H9 (cell line): ENCODE results near the gene MPP1. TPM values are rescaled to one million over a fixed set of nuclear protein-coding genes. Genes with fewer than 3 reads are reported as not detected.

ENCODE experiments used
- DNase-seq: peaks from one replicate; pipeline ENCODE4 v3.0.0-alpha.2; 2017
- H2AFZ ChIP-seq: one replicate; pipeline ENCODE4 v1.6.1; 2013; ENCODE audit warnings: mild to moderate bottlenecking, low read length, control low read depth, moderate library complexity
- H2AK5ac ChIP-seq: 2 replicates; pipeline ENCODE4 v1.6.1; 2013; ENCODE audit warnings: low read length, control low read depth, mixed read lengths; ENCODE audit not compliant: insufficient read length
- H2BK120ac ChIP-seq: one replicate; pipeline ENCODE4 v1.6.1; 2013; ENCODE audit warnings: low read depth, mild to moderate bottlenecking, low read length, control low read depth, inconsistent platforms; ENCODE audit not compliant: poor library complexity, severe bottlenecking
- H2BK12ac ChIP-seq: 2 replicates; pipeline ENCODE4 v1.6.1; 2013; ENCODE audit warnings: low read length, control low read depth, mixed read lengths, low read depth; ENCODE audit not compliant: insufficient read length
- H2BK15ac ChIP-seq: 2 replicates; pipeline ENCODE4 v1.6.1; 2013; ENCODE audit warnings: low read depth, low read length, control low read depth
- H2BK20ac ChIP-seq: one replicate; pipeline ENCODE4 v1.6.1; 2013; ENCODE audit warnings: low read depth, mild to moderate bottlenecking, low read length, control low read depth, inconsistent platforms; ENCODE audit not compliant: poor library complexity, severe bottlenecking
- H2BK5ac ChIP-seq: 2 replicates; pipeline ENCODE4 v1.6.1; 2013; ENCODE audit warnings: low read length, control low read depth, mixed read lengths; ENCODE audit not compliant: insufficient read length
- H3K14ac ChIP-seq: 2 replicates; pipeline ENCODE4 v1.6.1; 2013; ENCODE audit warnings: low read length, control low read depth; ENCODE audit not compliant: insufficient read depth
- H3K18ac ChIP-seq: 2 replicates; pipeline ENCODE4 v1.6.1; 2013; ENCODE audit warnings: low read depth, mild to moderate bottlenecking, mixed read lengths, low read length, control low read depth; ENCODE audit not compliant: insufficient read length
- H3K23ac ChIP-seq: 2 replicates; pipeline ENCODE4 v1.6.1; 2013; ENCODE audit warnings: low read length, control low read depth, mixed read lengths, low read depth; ENCODE audit not compliant: insufficient read length
- H3K23me2 ChIP-seq: 2 replicates; pipeline ENCODE4 v1.6.1; 2013; ENCODE audit warnings: low read depth, mild to moderate bottlenecking, mixed read lengths, low read length, control low read depth; ENCODE audit not compliant: insufficient read length, poor library complexity, severe bottlenecking
- H3K27ac ChIP-seq: 2 replicates; pipeline ENCODE4 v1.5.1; 2013; ENCODE audit warnings: low read length, control low read depth, mixed read lengths, low read depth; ENCODE audit not compliant: insufficient read length
- H3K27me3 ChIP-seq: 2 replicates; pipeline ENCODE4 v1.6.1; 2013; ENCODE audit warnings: low read length, control low read depth, inconsistent platforms; ENCODE audit not compliant: insufficient read depth
- H3K4ac ChIP-seq: 2 replicates; pipeline ENCODE4 v1.6.1; 2013; ENCODE audit warnings: low read depth, mild to moderate bottlenecking, control low read depth, inconsistent platforms, low read length, moderate library complexity
- H3K4me1 ChIP-seq: 2 replicates; pipeline ENCODE4 v1.6.1; 2013; ENCODE audit warnings: low read length, control low read depth, inconsistent platforms; ENCODE audit not compliant: insufficient read depth
- H3K4me2 ChIP-seq: 2 replicates; pipeline ENCODE4 v1.6.1; 2013; ENCODE audit warnings: low read length, control low read depth, mixed read lengths; ENCODE audit not compliant: insufficient read length, insufficient read depth
- H3K56ac ChIP-seq: 2 replicates; pipeline ENCODE4 v1.6.1; 2013; ENCODE audit warnings: low read depth, mild to moderate bottlenecking, mixed read lengths, low read length, control low read depth; ENCODE audit not compliant: insufficient read length
- H3K79me1 ChIP-seq: 2 replicates; pipeline ENCODE4 v1.6.1; 2013; ENCODE audit warnings: low read depth, mild to moderate bottlenecking, moderate library complexity, low read length, control low read depth, inconsistent platforms; ENCODE audit not compliant: insufficient read depth, poor library complexity, severe bottlenecking
- H3K79me2 ChIP-seq: 2 replicates; pipeline ENCODE4 v1.6.1; 2013; ENCODE audit warnings: low read length, control low read depth, inconsistent platforms; ENCODE audit not compliant: insufficient read depth
- H3K9ac ChIP-seq: 2 replicates; pipeline ENCODE4 v1.6.1; 2013; ENCODE audit warnings: low read length, control low read depth, mixed read lengths; ENCODE audit not compliant: insufficient read length; ENCODE audit errors: extremely low read depth
- H3K9me3 ChIP-seq: one replicate; pipeline ENCODE4 v1.6.1; 2013; ENCODE audit warnings: low read depth, low read length, inconsistent platforms; ENCODE audit not compliant: control insufficient read depth
- H3T11ph ChIP-seq: one replicate; pipeline ENCODE4 v1.6.1; 2013; ENCODE audit warnings: mild to moderate bottlenecking, low read length, control low read depth, inconsistent platforms
- H4K20me1 ChIP-seq: one replicate; pipeline ENCODE4 v1.6.1; 2013; ENCODE audit not compliant: control insufficient read depth, insufficient read length, insufficient read depth
- H4K5ac ChIP-seq: 2 replicates; pipeline ENCODE4 v1.6.1; 2013; ENCODE audit warnings: low read depth, mild to moderate bottlenecking, mixed read lengths, low read length, control low read depth; ENCODE audit not compliant: insufficient read length
- H4K8ac ChIP-seq: replicated peaks from 2 replicates; pipeline ENCODE4 v1.6.1; 2013; ENCODE audit warnings: low read length, control low read depth, mixed read lengths, low read depth; ENCODE audit not compliant: insufficient read length
- H4K91ac ChIP-seq: 2 replicates; pipeline ENCODE4 v1.6.1; 2013; ENCODE audit warnings: low read depth, mild to moderate bottlenecking, moderate library complexity, mixed read lengths, low read length, control low read depth; ENCODE audit not compliant: insufficient read length
- H3K27ac Mint-ChIP-seq, 3 experiments: 2 replicates in 2 of 3; 3 replicates in 1 of 3; pipeline ENCODE4 v1.8.0; 2020 to 2021; ENCODE audit warnings: mixed read lengths in 3 of 3, mild to moderate bottlenecking in 1 of 3, moderate library complexity in 1 of 3
- H3K27me3 Mint-ChIP-seq: 2 replicates; pipeline ENCODE4 v1.8.0; 2021; ENCODE audit warnings: low read depth, mild to moderate bottlenecking, moderate library complexity, mixed read lengths
- H3K36me3 Mint-ChIP-seq, 3 experiments: 2 replicates in 2 of 3; 3 replicates in 1 of 3; pipeline ENCODE4 v1.8.0; 2020 to 2021; ENCODE audit warnings: low read depth in 3 of 3, mixed read lengths in 3 of 3; ENCODE audit not compliant: insufficient read depth in 1 of 3
- H3K4me1 Mint-ChIP-seq, 2 experiments: 2 replicates each; pipeline ENCODE4 v1.8.0; 2020; ENCODE audit warnings: mixed read lengths in 2 of 2
- H3K4me3 Mint-ChIP-seq, 2 experiments: 2 replicates in 1 of 2; 3 replicates in 1 of 2; pipeline ENCODE4 v1.8.0; 2020 to 2021; ENCODE audit warnings: mild to moderate bottlenecking in 2 of 2, mixed read lengths in 2 of 2, moderate library complexity in 1 of 2
- H3K9me3 Mint-ChIP-seq, 2 experiments: 2 replicates in 1 of 2; 3 replicates in 1 of 2; pipeline ENCODE4 v1.8.0; 2020; ENCODE audit warnings: mild to moderate bottlenecking in 2 of 2, mixed read lengths in 2 of 2, moderate library complexity in 1 of 2
- CTCF ChIP-seq: fragments of 200-600 bp; sonication (generic); conservative IDR thresholded peaks from 3 replicates; pipeline ENCODE4 v1.8.0; 2021; ENCODE audit warnings: antibody characterized with exemption, mild to moderate bottlenecking
- total RNA-seq: library from RNA; stranded (reverse); gene quantifications from 2 replicates; pipeline ENCODE4 v1.2.1, GENCODE V29; 2021

Gene MPP1
- total RNA-seq, 1 experiment from 2014 or later, result 17.9 TPM

- peak overlapping the region; percentile 83 for H3K27ac ChIP-seq
- H3K23me2 ChIP-seq, result no peaks in the 10 kb centered on the region
- no peak overlapping the region for H3K14ac ChIP-seq
- no peak overlapping the region for H2BK5ac ChIP-seq
- H4K8ac ChIP-seq, result no peak overlapping the region
- no peak overlapping the region for H2AK5ac ChIP-seq
- Mint-ChIP-seq H3K4me3 (peak overlapping the region in 1 of 2 experiments; percentile 50; a peak in 3 of 5 replicates), H3K4me1 (peaks cover 36 to 37% of the 10 kb centered on the region in 2 experiments), H3K27me3 (no peaks in the 10 kb centered on the region), H3K9me3 (peaks cover 61 to 71% of the 10 kb centered on the region in 2 experiments), H3K27ac (peak overlapping the region in 2 of 3 experiments; percentile 62 to 70; a peak in 4 of 7 replicates), H3K36me3 (peaks cover 9 to 13% (median 12%) of the 10 kb centered on the region in 3 experiments)
- H3K27me3 ChIP-seq, result no peaks in the 10 kb centered on the region
- no peak overlapping the region for H2AFZ ChIP-seq
- no peak overlapping the region for H2BK15ac ChIP-seq
- no peak overlapping the region for H3K56ac ChIP-seq
- H3K18ac ChIP-seq, result no peak overlapping the region
- no peaks in the 10 kb centered on the region for H3K79me2 ChIP-seq
- H3T11ph ChIP-seq, result no peak overlapping the region
- no peaks in the 10 kb centered on the region for H3K79me1 ChIP-seq
- H3K23ac ChIP-seq, result no peak overlapping the region
- no peak overlapping the region for H2BK120ac ChIP-seq
- no peak overlapping the region for H3K4ac ChIP-seq
- no peak overlapping the region for H4K5ac ChIP-seq
- TF ChIP-seq CTCF, result no peak
- peaks cover 2% of the 10 kb centered on the region; the same call in 1 of the 2 replicates for H3K4me1 ChIP-seq
- no peak overlapping the region for H4K91ac ChIP-seq
- no peaks in the 10 kb centered on the region for H4K20me1 ChIP-seq
- no peak overlapping the region for H2BK12ac ChIP-seq
- H2BK20ac ChIP-seq, result no peak overlapping the region
- peak overlapping the region; percentile 6 for H3K4me2 ChIP-seq
- no peak overlapping the region for H3K9ac ChIP-seq
- peaks cover 9% of the 10 kb centered on the region for H3K9me3 ChIP-seq
- no peak for DNase-seq
These were observed 16.2 kb upstream of the MPP1 start for GRCh38 chrX:154821523-154821922.
